Stimulated activated CD8-positive, alpha-beta memory T cell treated with anti-CD3 and anti-CD28 coated beads, Interleukin-15, amount 100 ng/mL, for 24 hours (primary cell): ENCODE measurements around the gene CYB5B.

Source experiments
- DNase-seq: peaks from one replicate; pipeline ENCODE4 v3.0.0-alpha.2; 2020; ENCODE audit warnings: low read depth

Gene CYB5B

GRCh38 chr16:69444873-69445517 is 20.6 kb downstream of the CYB5B start:
- no peak for DNase-seq

DNA sequence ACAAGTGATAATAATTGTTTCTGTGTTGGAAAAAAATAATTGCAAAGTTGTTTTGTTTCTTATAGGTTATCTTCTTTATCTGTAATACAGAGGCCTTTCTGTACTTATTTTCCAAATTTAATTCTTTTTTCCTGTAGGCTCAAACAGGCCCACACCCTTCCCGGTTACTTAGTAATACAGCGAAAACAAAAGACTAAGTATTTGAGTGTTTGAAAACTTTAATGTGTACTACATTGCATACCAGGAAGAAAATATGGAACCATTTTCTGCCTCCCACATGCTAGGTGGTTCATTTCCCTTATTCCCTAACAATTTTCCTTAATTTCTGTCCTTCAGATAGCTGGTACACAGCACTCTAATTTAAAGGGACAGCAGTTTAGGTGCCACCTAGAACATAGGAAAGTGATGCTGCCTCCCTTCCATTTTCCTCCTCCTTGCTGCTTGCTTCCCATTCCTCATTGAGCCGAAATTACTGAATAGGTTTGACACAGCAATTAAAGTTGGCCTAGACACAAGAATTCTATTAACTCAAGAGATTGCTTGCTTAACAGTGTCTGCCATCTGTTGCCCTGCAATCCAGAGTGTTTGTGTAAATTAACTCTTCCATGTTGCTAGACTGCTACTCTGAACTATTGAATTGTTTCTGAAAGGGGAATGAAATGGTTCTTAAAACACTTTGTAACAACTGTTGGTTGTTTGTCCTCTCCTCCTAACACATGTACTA is 24.2 kb downstream of the CYB5B start:
- DNase-seq: no peak

DNA sequence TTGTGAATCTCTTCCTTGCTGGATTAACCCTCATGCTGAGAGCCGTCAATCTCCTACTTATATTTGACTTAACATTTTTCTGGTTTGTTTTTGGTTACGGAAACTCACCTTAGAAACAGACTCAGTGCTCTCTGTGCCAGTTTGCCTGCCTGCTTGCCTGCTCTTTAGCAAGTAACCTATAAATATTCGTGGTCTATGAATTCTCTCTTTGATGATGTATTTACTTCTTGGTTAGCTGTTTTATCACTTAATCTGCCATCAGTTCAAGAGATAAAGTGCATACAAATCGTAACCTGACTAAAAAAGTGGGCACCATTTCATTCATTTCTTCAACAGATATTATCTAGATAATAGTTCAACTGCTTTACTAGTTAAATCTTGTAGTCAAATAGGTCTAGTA is 26.7 kb downstream of the CYB5B start:
- no peak for DNase-seq

GRCh38 chr16:69453936-69454335 is 29.5 kb downstream of the CYB5B start:
- DNase-seq: no peak

DNA sequence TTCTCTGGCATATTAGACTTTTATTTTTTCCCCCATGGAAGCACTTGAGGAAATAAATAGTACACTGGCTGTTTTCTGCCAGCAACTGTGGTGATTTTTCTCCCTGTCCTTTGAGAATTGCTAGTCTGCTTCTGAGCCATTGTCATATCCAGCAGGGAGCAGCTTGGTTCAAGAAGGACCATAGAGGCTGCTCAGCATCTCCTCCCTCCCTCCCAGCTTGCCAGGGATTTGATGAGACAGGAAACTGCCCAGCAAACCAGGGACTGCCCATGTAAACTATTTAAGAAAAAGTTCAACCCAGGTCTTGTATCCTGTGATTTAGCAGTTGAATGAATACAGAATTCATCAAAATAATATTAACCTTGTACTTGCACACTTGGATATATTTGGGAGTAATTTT is 39.5 kb downstream of the CYB5B start:
- no peak for DNase-seq

- no peak for DNase-seq
Observed at GRCh38 chr16:69465083-69465721, 40.8 kb downstream of the CYB5B start.

- DNase-seq: no peak
Observed at GRCh38 chr16:69465881-69466280, 41.5 kb downstream of the CYB5B start.

DNA sequence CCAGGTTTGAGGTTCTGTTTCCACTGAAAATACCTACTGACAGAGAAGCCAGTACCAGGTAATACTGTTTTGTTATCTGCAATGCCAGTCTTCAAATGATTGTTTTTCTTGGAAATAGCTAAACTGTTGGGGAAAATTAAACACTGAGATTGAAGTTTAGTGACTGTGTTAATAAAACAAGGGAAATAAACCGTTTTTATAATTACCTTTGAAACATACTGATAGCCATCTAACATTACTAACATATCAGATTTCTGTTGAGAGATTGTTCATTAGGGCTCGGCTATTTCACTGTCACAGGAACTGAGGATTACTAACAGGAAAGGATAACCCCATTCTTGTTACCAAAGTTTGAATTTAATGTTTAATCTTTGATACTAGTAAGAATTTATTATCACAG is 42.1 kb downstream of the CYB5B start:
- DNase-seq: no peak

DNA sequence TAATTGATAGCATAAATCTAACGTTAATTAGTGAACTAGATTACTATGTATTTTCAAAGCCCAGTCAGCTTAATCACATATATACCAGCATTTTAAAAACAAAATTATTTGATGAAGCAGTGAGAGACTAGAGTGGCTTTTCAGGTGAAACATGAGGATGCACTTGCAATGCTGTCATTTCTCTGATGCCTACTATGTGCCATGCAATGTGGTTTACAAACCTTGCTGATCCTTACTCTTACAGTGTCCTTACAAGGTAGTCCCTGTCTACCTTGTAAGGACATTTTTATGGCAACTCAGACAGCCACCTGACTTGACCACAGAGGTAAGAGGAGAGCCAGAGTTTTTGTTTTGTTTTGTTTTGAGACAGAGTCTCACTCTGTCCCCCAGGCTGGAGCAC is 42.7 kb downstream of the CYB5B start:
- DNase-seq: no peak

DNA sequence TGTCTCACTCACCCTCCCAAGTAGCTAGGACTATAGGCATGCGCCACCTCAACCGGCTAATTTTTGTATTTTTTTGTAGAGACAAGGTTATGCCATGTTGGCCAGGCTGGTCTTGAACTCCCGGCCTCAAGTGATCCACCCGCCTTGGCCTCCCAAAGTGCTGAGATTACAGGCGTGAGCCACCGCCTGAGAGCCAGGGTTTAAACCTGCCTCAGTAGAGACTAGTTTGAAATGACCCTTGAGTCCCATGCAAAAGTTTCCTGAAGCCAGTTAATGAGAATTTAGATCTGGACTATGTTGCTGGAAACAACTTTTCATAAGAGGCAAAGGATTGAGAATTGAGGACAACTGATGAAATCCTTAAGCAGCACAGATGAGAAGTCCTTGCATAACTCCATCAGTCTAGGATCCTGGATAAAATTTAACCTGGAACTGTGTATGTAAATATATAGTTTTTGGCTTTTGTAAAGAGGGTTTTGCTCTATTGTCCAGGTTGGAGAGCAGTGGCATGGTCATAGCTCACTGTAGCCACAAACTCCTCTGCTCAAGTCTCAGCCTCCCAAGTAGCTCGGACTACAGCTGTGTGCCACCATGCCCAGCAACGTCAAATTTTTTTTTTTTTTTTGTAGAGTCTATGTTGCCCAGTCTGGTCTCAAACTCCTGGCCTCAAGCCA is 43.2 kb downstream of the CYB5B start:
- no peak for DNase-seq

GRCh38 chr16:69469807-69470561 is 45.6 kb downstream of the CYB5B start:
- DNase-seq: no peak

GRCh38 chr16:69471121-69471520 is 46.7 kb downstream of the CYB5B start:
- DNase-seq: no peak

- DNase-seq: no peak
Observed at GRCh38 chr16:69474408-69474807, 50.0 kb downstream of the CYB5B start.

- no peak for DNase-seq
Observed at GRCh38 chr16:69476920-69477443, 52.6 kb downstream of the CYB5B start.

- DNase-seq: no peak
Observed at GRCh38 chr16:69477546-69477945, 53.1 kb downstream of the CYB5B start.

DNA sequence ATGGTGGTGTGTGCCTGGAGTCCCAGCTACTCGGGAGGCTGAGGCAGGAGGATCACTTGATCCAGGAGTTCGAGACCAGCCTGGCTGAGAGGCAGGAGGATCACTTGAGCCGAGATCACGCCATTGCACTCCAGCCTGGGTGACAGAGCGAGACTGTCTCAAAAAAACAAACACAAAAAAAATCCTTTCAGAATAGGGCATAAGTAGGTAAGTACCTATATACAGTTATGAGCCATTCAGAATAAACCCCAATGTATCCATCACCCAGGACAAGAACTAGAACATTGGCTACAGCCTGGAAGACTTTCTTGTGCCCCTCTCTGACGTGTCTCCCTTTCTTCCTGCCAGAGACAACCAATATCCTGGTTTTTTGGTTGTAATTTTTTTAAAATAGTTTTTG is 54.3 kb downstream of the CYB5B start:
- DNase-seq: no peak

DNA sequence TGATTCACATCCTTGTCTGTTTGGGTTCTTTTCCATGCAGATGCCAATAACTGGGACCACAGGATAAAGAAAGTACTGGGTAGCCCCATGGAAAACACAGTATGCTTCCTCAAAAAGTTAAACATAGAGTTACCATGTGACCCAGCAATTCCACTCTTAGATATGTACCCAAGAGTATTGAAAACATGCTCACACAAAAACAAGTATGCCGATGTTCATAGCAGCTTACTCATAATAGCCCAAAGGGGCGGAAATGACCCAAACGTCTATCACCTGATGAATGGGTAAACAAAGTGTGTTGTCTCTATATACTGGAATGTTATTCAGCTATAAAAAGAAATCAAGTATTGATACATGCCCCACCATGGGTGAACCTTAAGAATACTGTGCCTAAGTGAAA is 55.4 kb downstream of the CYB5B start:
- DNase-seq: no peak

GRCh38 chr16:69481901-69482341 is 57.5 kb downstream of the CYB5B start:
- no peak for DNase-seq

GRCh38 chr16:69482410-69482991 is 58.1 kb downstream of the CYB5B start:
- no peak for DNase-seq

DNA sequence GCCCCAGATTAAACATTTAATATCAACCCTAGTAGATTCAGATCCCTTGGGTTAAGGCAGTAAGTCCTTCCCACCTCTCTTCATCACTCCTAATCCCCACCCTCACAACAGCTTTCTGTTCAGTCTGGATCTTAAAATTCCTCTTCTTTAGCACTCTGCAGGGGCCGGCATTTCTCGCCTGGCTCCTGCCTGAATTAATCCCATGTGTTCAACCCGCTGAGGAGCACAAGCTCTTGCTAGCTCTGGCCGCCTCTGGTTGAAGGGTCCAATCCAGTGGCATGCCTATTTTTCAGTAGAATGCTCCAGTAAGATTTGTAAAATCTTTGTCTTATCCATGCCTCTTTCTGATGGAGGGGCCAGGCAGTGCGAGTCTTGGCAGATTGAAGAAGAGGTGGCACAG is 59.2 kb downstream of the CYB5B start:
- DNase-seq: no peak

DNA sequence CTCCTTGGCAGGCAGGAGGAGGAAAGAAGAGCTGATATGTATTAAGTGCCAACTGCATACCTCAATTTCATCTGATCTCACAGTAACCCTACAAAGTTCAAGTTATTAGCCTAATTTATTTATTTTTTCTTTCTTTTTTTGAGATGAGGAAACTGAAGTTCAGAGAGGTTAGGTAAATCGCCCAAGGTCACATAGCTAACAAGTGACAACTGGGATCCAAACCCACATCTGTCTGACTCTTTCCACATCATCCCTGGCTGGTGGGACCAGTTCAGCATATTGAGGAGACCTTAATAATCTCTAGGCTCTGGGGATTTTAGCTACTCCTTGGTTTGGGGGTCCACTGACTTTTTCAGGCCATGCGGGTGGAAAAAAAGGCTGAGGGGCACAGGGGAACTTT is 60.9 kb downstream of the CYB5B start:
- no peak for DNase-seq
